ENCODE data around the gene LCMT1.
A peak's percentile ranks its signal among the peaks of the same experiment; 100 is the strongest.

The LCMT1 gene

DNA sequence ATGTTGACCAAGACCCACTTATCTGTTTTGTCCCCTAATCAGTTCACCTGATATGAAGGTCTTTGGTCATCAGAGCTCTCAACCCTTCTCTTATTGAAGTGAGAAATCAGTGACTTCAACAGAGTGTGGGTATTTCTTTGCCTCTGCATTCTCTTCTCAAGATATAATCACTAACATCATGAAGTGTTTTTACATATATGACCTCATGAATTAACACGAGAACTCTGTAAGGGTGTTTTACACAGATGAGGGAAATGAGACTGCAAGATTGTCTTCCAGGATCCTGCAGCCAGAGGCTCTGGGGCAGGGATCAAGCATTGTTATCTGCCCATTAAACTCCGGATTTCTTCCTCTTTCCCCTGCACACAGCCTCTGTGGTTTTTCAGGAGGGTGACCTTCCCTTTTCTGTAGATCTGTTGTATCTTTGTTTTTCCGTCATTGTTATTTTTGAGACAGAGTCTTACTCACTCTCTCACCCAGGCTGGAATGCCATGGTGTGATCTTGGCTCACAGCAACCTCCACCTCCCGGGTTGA is 22.7 kb downstream of the LCMT1 start:
- H3K9me3 Mint-ChIP-seq: no peaks in the 10 kb centered on the region
- ATAC-seq (replicated peaks; ENCODE audit: extremely low read depth, poor library complexity, severe bottlenecking) (no peak), DNase-seq (ENCODE audit: low spot score in 2 of 2) (no peak)
- H3K4me1 Mint-ChIP-seq: no peaks in the 10 kb centered on the region
- H3K27ac Mint-ChIP-seq (ENCODE audit: low read depth): no peak overlapping the region
- H3K4me3 Mint-ChIP-seq: no peak overlapping the region
- H3K36me3 Mint-ChIP-seq (ENCODE audit: insufficient read depth): peaks cover 49% of the 10 kb centered on the region
- no peaks in the 10 kb centered on the region for H3K27me3 Mint-ChIP-seq

DNA sequence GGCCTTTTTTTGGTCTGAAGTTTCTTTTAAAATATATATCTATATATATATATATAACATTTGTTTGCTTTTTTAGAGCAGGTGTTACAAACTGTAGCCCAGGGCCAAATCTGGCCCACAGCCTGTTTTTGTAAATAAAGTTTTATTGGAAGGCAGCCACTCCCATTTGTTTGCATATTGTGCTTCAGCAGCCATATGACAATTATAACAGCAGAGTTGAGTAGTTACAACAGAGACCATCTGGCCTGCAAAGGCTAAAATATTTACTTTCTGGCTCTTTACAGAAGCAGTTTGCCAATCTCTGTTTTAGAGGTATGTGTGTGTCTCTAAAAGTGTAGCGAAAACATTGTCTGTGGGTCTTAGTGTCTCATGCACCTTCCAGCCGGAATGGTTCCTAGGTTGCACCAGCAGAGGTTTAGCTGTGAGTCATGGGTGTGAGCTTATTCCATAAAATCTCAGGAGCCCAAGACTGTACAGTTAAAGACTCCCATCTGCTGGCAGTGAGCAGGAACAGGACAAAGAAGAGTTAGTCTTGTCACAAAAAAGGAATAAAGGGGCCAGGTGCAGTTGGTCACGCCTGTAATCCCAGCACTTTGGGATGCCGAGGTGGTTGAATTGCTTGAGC is 23.8 kb downstream of the LCMT1 start:
- Mint-ChIP-seq H3K9me3 (no peaks in the 10 kb centered on the region), H3K4me3 (no peak overlapping the region), H3K36me3 (ENCODE audit: insufficient read depth) (peaks cover 51% of the 10 kb centered on the region), H3K27ac (ENCODE audit: low read depth) (no peak overlapping the region), H3K27me3 (no peaks in the 10 kb centered on the region), H3K4me1 (no peaks in the 10 kb centered on the region)
- ATAC-seq (replicated peaks; ENCODE audit: extremely low read depth, poor library complexity, severe bottlenecking) (no peak), DNase-seq (ENCODE audit: low spot score in 2 of 2) (no peak)

DNA sequence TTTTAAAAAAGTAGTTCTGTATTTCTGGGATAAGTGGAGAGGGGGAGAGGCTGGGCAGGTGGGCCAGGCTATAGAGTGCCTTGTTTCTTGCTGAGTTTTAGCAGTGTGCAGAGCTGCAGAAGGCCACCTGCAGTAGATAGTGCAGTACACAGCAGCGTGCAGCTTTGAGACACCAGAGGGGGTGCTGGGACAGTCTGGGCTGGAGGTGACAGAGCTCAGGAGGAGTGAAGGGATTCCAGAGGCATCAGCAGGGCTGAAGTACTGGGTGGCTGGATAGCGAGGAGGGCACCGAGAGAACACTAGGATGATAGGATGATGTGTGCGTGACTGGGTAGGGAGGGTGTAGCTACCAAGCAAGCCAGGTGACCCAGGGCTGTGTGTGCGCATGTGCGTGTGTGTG is 26.6 kb downstream of the LCMT1 start:
- peak overlapping the region; percentile 12 for H3K27ac Mint-ChIP-seq (ENCODE audit: low read depth)
- no peaks in the 10 kb centered on the region for H3K4me1 Mint-ChIP-seq
- no peaks in the 10 kb centered on the region for H3K27me3 Mint-ChIP-seq
- no peaks in the 10 kb centered on the region for H3K9me3 Mint-ChIP-seq
- no peak for DNase-seq (ENCODE audit: low spot score in 2 of 2)
- H3K36me3 Mint-ChIP-seq (ENCODE audit: insufficient read depth): peaks cover 36% of the 10 kb centered on the region
- ATAC-seq (replicated peaks; ENCODE audit: extremely low read depth, poor library complexity, severe bottlenecking): no peak
- no peak overlapping the region for H3K4me3 Mint-ChIP-seq

DNA sequence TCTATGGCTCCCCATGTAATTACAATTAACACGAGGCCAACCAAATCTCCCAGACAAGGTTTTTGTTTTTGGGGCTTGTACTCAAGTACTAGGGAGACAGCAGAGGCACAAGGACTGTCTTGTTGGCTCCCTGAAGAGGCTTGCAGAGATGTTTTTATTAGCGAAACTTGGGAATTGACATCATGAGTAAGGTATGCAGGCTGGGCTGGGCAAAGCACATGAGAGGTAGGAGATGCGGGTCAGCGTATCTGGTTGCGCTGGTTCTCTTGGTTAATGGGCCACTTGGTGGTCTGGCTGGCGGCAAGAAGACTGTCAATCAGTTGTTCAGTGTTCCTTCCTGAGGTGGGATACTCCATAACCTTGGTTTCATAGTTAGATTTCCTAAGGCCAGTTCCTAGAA is 28.9 kb downstream of the LCMT1 start:
- no peaks in the 10 kb centered on the region for H3K27me3 Mint-ChIP-seq
- DNase-seq (ENCODE audit: low spot score in 2 of 2) (no peak), ATAC-seq (replicated peaks; ENCODE audit: extremely low read depth, poor library complexity, severe bottlenecking) (no peak)
- H3K27ac Mint-ChIP-seq (ENCODE audit: low read depth): no peak overlapping the region
- peaks cover 23% of the 10 kb centered on the region for H3K36me3 Mint-ChIP-seq (ENCODE audit: insufficient read depth)
- no peaks in the 10 kb centered on the region for H3K4me1 Mint-ChIP-seq
- H3K9me3 Mint-ChIP-seq: no peaks in the 10 kb centered on the region
- H3K4me3 Mint-ChIP-seq: no peak overlapping the region

GRCh38 chr16:25141648-25142047 is 30.1 kb downstream of the LCMT1 start:
- ATAC-seq (replicated peaks; ENCODE audit: extremely low read depth, poor library complexity, severe bottlenecking) (no peak), DNase-seq (ENCODE audit: low spot score in 2 of 2) (no peak)
- no peaks in the 10 kb centered on the region for H3K4me1 Mint-ChIP-seq
- H3K36me3 Mint-ChIP-seq (ENCODE audit: insufficient read depth): peaks cover 22% of the 10 kb centered on the region
- H3K27ac Mint-ChIP-seq (ENCODE audit: low read depth): no peak overlapping the region
- no peak overlapping the region for H3K4me3 Mint-ChIP-seq
- H3K27me3 Mint-ChIP-seq: no peaks in the 10 kb centered on the region
- no peaks in the 10 kb centered on the region for H3K9me3 Mint-ChIP-seq

GRCh38 chr16:25143928-25144327 is 32.4 kb downstream of the LCMT1 start:
- no peak overlapping the region for H3K4me3 Mint-ChIP-seq
- H3K9me3 Mint-ChIP-seq: no peaks in the 10 kb centered on the region
- H3K27me3 Mint-ChIP-seq: no peaks in the 10 kb centered on the region
- peaks cover 15% of the 10 kb centered on the region for H3K36me3 Mint-ChIP-seq (ENCODE audit: insufficient read depth)
- H3K27ac Mint-ChIP-seq (ENCODE audit: low read depth): no peak overlapping the region
- ATAC-seq (replicated peaks; ENCODE audit: extremely low read depth, poor library complexity, severe bottlenecking) (no peak), DNase-seq (ENCODE audit: low spot score in 2 of 2) (no peak)
- no peaks in the 10 kb centered on the region for H3K4me1 Mint-ChIP-seq

GRCh38 chr16:25148568-25149215 is 37.1 kb downstream of the LCMT1 start:
- H3K9me3 Mint-ChIP-seq: no peaks in the 10 kb centered on the region
- DNase-seq (ENCODE audit: low spot score in 2 of 2): no peak
- H3K4me3 Mint-ChIP-seq: no peak overlapping the region
- no peaks in the 10 kb centered on the region for H3K4me1 Mint-ChIP-seq
- no peaks in the 10 kb centered on the region for H3K27me3 Mint-ChIP-seq
- peaks cover 8% of the 10 kb centered on the region for H3K36me3 Mint-ChIP-seq (ENCODE audit: insufficient read depth)
- no peak overlapping the region for H3K27ac Mint-ChIP-seq (ENCODE audit: low read depth)
- no peak for ATAC-seq (replicated peaks; ENCODE audit: extremely low read depth, poor library complexity, severe bottlenecking)

GRCh38 chr16:25151996-25152395 is 40.5 kb downstream of the LCMT1 start:
- H3K4me3 Mint-ChIP-seq: no peak overlapping the region
- no peak for ATAC-seq (replicated peaks; ENCODE audit: extremely low read depth, poor library complexity, severe bottlenecking)
- DNase-seq (ENCODE audit: low spot score in 2 of 2): no peak
- no peaks in the 10 kb centered on the region for H3K27me3 Mint-ChIP-seq
- no peaks in the 10 kb centered on the region for H3K9me3 Mint-ChIP-seq
- H3K4me1 Mint-ChIP-seq: no peaks in the 10 kb centered on the region
- no peak overlapping the region for H3K27ac Mint-ChIP-seq (ENCODE audit: low read depth)
- H3K36me3 Mint-ChIP-seq (ENCODE audit: insufficient read depth): peaks cover 15% of the 10 kb centered on the region

DNA sequence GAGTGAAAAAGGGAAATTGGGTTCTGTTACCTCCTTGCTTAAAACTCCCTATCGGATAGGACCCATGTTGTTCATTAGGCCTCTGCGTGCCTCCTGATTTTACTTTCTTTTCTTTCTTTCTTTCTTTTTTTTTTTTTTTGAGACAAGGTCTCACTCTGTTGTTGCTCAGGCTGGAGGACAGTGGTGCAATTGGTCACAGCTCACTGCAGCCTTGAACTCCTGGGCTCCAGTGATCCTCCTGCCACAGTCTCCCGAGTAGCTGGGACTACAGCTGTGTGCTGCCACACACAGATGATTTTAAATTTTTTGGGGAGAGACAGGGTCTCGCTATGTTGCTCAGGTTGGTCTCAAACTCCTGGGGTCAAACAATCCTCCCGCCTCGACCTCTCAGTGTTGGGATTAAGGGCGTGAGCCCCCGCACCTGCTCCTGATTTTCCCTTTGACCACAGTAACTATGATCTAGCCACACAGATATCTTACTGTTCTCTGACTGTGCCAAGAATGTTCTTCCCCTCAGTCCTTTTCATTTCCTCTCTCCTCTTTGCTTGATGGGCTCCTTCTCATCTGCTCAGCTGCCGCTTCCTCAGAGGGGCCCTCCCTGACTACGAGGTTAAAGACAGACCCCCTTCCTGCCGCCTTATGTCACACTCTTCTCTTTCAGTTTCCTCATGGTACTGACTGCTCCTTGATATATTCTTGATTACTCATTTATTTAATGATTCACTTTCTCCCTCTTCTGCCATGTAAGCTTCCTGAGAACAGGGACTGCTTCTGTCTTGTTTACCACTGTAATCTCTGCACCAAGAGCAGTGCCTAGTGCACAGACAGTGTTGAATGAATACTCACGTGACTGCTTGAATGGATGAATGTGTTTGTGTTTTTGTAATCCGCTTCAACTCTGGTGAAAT is 44.3 kb downstream of the LCMT1 start:
- ATAC-seq (replicated peaks; ENCODE audit: extremely low read depth, poor library complexity, severe bottlenecking) (no peak), DNase-seq (ENCODE audit: low spot score in 2 of 2) (no peak)
- H3K27ac Mint-ChIP-seq (ENCODE audit: low read depth): peak overlapping the region; percentile 11
- H3K27me3 Mint-ChIP-seq: no peaks in the 10 kb centered on the region
- H3K4me1 Mint-ChIP-seq: no peaks in the 10 kb centered on the region
- peaks cover 30% of the 10 kb centered on the region for H3K36me3 Mint-ChIP-seq (ENCODE audit: insufficient read depth)
- no peaks in the 10 kb centered on the region for H3K9me3 Mint-ChIP-seq
- H3K4me3 Mint-ChIP-seq: no peak overlapping the region

GRCh38 chr16:25157271-25157875 is 45.8 kb downstream of the LCMT1 start:
- Mint-ChIP-seq H3K4me1 (no peaks in the 10 kb centered on the region), H3K36me3 (ENCODE audit: insufficient read depth) (peaks cover 42% of the 10 kb centered on the region), H3K9me3 (no peaks in the 10 kb centered on the region), H3K27ac (ENCODE audit: low read depth) (no peak overlapping the region), H3K4me3 (no peak overlapping the region), H3K27me3 (no peaks in the 10 kb centered on the region)
- ATAC-seq (replicated peaks; ENCODE audit: extremely low read depth, poor library complexity, severe bottlenecking): no peak
- no peak for DNase-seq (ENCODE audit: low spot score in 2 of 2)

- Mint-ChIP-seq H3K4me3 (no peak overlapping the region), H3K27ac (ENCODE audit: low read depth) (no peak overlapping the region), H3K36me3 (ENCODE audit: insufficient read depth) (peaks cover 39% of the 10 kb centered on the region), H3K27me3 (no peaks in the 10 kb centered on the region), H3K4me1 (no peaks in the 10 kb centered on the region), H3K9me3 (no peaks in the 10 kb centered on the region)
- ATAC-seq (replicated peaks; ENCODE audit: extremely low read depth, poor library complexity, severe bottlenecking): no peak
- no peak for DNase-seq (ENCODE audit: low spot score in 2 of 2)
These were observed 46.9 kb downstream of the LCMT1 start for GRCh38 chr16:25158401-25158800.

DNA sequence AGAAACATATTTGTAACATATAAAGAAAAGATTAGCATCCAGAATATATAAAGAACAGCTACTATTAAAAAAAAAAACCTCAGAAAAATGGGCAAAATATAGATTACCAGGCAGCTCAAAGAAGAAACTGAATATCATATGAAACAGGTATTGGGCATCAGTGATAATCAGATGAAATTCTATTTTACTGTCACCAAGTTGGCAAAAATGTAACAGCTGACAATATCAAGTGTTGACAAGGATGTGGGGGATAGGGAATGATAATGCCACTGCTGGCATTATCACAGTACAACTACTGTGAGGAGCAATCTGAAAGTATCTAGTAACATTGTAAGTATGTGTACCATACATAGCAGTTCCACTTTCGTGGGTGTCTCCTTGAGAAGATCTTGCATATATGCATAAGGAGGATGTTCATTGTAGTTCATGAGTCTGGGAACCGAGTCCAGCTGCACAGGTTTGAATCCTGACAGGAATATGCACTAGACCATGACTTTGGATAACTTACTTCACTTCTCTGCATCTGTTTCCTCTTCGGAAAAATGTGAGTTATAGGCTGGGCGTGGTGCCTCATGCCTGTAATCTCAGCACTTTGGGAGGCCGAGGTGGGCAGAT is 50.3 kb downstream of the LCMT1 start:
- Mint-ChIP-seq H3K27ac (ENCODE audit: low read depth) (no peak overlapping the region), H3K27me3 (no peaks in the 10 kb centered on the region), H3K36me3 (ENCODE audit: insufficient read depth) (peaks cover 40% of the 10 kb centered on the region), H3K4me1 (no peaks in the 10 kb centered on the region), H3K4me3 (no peak overlapping the region), H3K9me3 (no peaks in the 10 kb centered on the region)
- ATAC-seq (replicated peaks; ENCODE audit: extremely low read depth, poor library complexity, severe bottlenecking) (no peak), DNase-seq (ENCODE audit: low spot score in 2 of 2) (no peak)
